ENCODE data around the gene TNPO3. TPM values are rescaled to one million over a fixed set of nuclear protein-coding genes. Genes with fewer than 3 reads are reported as not detected.
"Not testable (repeated sequence)": the region's sequence is repeated elsewhere in the genome, so short reads cannot be mapped to it uniquely, and the experiment has no call there.

The TNPO3 gene
- total and polyA plus RNA-seq, 4 donors = 12.3 to 45.9 (median 25.9) TPM

DNA sequence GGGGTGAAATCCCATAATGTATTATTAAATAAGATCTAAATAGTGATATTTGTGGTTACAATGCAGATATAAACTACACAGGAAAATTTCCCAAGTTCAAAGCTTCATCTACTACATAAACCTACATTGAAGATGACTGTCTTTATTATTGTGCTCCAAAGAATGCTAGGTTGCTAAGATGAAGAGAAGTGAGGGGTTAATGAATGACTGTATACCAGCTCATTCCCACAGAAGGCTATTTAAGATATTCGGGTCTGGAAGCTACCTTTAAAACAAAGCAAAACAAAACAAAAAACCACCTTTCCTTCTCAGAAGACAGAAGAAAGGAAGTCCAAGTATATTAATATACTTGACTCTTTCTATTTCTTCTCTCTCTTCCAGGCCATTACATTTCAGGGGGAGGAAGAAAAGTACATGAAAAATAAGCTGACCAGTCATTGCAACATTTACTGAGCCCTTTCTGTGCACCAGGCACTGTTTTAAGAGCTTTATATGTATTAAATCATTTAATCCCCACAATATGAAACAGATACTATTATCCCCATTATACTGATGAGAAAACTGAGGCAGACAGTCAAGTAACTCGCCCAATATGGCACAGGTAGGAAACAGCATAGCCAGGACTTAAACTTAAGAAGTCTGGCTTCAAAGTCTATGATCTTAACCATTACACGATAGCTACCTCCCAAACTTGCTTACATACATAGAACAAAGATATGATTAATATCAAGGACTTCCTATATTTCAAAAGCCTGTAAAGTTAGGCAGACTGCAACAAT lies 48.1 kb downstream of the TNPO3 start:
- WGBS, 2 donors = 79 to 87% methylated on average over 3 of the region's 3 CpGs
- Histone ChIP-seq H3K9ac (ENCODE audit: insufficient read depth in 1 of 2, low read length in 2 of 2) (no peak overlapping the region), H3K9me3 (ENCODE audit: control insufficient read depth in 4 of 4, insufficient read depth in 3 of 4, low read length in 3 of 4) (no peaks in the 10 kb centered on the region), H3K36me3 (ENCODE audit: control insufficient read depth in 4 of 4, insufficient read depth in 4 of 4, low read length in 4 of 4) (peaks cover 4 to 13% (median 8%) of the 10 kb centered on the region in 4 donors), H3K4me1 (ENCODE audit: control insufficient read depth in 5 of 5, insufficient read depth in 5 of 5, low read length in 5 of 5) (peaks cover 0 to 10% (median 0%) of the 10 kb centered on the region in 5 donors), H3K4me3 (no peak overlapping the region), H3K27ac (ENCODE audit: low read depth in 1 of 2, low read length in 1 of 2) (no peak overlapping the region), H3K27me3 (ENCODE audit: control insufficient read depth in 3 of 3, insufficient read depth in 3 of 3, low read length in 2 of 3) (no peaks in the 10 kb centered on the region)
- ATAC-seq (ENCODE audit: insufficient read depth, low FRiP score) (no peak), DNase-seq (no peak)
- TF ChIP-seq, protein P1, sequence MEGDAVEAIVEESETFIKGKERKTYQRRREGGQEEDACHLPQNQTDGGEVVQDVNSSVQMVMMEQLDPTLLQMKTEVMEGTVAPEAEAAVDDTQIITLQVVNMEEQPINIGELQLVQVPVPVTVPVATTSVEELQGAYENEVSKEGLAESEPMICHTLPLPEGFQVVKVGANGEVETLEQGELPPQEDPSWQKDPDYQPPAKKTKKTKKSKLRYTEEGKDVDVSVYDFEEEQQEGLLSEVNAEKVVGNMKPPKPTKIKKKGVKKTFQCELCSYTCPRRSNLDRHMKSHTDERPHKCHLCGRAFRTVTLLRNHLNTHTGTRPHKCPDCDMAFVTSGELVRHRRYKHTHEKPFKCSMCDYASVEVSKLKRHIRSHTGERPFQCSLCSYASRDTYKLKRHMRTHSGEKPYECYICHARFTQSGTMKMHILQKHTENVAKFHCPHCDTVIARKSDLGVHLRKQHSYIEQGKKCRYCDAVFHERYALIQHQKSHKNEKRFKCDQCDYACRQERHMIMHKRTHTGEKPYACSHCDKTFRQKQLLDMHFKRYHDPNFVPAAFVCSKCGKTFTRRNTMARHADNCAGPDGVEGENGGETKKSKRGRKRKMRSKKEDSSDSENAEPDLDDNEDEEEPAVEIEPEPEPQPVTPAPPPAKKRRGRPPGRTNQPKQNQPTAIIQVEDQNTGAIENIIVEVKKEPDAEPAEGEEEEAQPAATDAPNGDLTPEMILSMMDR (IDR thresholded peaks at IDR 0.05; ENCODE audit: control extremely low read depth, extremely low read depth) = no peak

GRCh38 chr7:129005186-129005585 lies 49.7 kb downstream of the TNPO3 start:
- WGBS, 2 donors = 94 to 98% methylated on average over 4 of the region's 4 CpGs
- H3K4me3 ChIP-seq = no peak overlapping the region
- peaks cover 0 to 9% (median 0%) of the 10 kb centered on the region in 5 donors for H3K4me1 ChIP-seq (ENCODE audit: control insufficient read depth in 5 of 5, insufficient read depth in 5 of 5, low read length in 5 of 5)
- H3K9ac ChIP-seq (ENCODE audit: insufficient read depth in 1 of 2, low read length in 2 of 2) = no peak overlapping the region
- no peaks in the 10 kb centered on the region for H3K27me3 ChIP-seq (ENCODE audit: control insufficient read depth in 3 of 3, insufficient read depth in 3 of 3, low read length in 2 of 3)
- TF ChIP-seq, protein P1 (IDR thresholded peaks at IDR 0.05; ENCODE audit: control extremely low read depth, extremely low read depth) = no peak
- H3K9me3 ChIP-seq (ENCODE audit: control insufficient read depth in 4 of 4, insufficient read depth in 3 of 4, low read length in 3 of 4) = no peaks in the 10 kb centered on the region
- H3K36me3 ChIP-seq (ENCODE audit: control insufficient read depth in 4 of 4, insufficient read depth in 4 of 4, low read length in 4 of 4) = peaks cover 11 to 23% (median 13%) of the 10 kb centered on the region in 4 donors
- ATAC-seq (ENCODE audit: insufficient read depth, low FRiP score) (no peak), DNase-seq (no peak)
- H3K27ac ChIP-seq (ENCODE audit: low read depth in 1 of 2, low read length in 1 of 2) = no peak overlapping the region

- Histone ChIP-seq H3K9ac (ENCODE audit: insufficient read depth in 1 of 2, low read length in 2 of 2) (no peak overlapping the region), H3K9me3 (ENCODE audit: control insufficient read depth in 4 of 4, insufficient read depth in 3 of 4, low read length in 3 of 4) (no peaks in the 10 kb centered on the region), H3K27ac (ENCODE audit: low read depth in 1 of 2, low read length in 1 of 2) (no peak overlapping the region), H3K4me3 (no peak overlapping the region), H3K36me3 (ENCODE audit: control insufficient read depth in 4 of 4, insufficient read depth in 4 of 4, low read length in 4 of 4) (peaks cover 6 to 36% (median 17%) of the 10 kb centered on the region in 4 donors), H3K4me1 (ENCODE audit: control insufficient read depth in 5 of 5, insufficient read depth in 5 of 5, low read length in 5 of 5) (no peaks in the 10 kb centered on the region), H3K27me3 (ENCODE audit: control insufficient read depth in 3 of 3, insufficient read depth in 3 of 3, low read length in 2 of 3) (no peaks in the 10 kb centered on the region)
- 82 to 88% methylated on average over 5 of the region's 5 CpGs for WGBS, 2 donors
- TF ChIP-seq, protein P1 (IDR thresholded peaks at IDR 0.05; ENCODE audit: control extremely low read depth, extremely low read depth) = no peak
- DNase-seq (no peak), ATAC-seq (ENCODE audit: insufficient read depth, low FRiP score) (no peak)
Measured at GRCh38 chr7:128997181-128997580, 57.7 kb downstream of the TNPO3 start.

DNA sequence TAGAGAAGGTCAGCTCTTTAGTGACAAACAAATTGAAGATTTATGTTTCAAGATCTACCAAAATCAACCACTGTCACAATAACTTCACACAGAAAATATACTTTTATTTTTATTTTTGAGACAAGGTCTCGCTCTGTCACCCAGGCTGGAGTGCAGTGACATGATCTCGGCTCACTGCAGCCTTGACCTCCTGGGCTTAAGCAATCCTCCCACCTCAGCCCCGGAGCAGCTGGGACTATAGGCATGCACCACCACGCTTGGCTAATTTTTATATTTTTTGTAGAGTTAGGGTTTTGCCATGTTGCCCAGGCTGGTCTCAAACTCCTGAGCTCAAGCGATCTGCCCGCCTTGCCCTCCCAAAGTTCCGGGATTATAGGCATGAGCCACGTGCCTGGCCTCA lies 60.4 kb downstream of the TNPO3 start:
- not testable (repeated sequence) for H3K9me3 ChIP-seq (ENCODE audit: control insufficient read depth in 4 of 4, insufficient read depth in 3 of 4, low read length in 3 of 4); ATAC-seq (ENCODE audit: insufficient read depth, low FRiP score)
- peaks cover 3 to 33% (median 19%) of the 10 kb centered on the region in 4 donors for H3K36me3 ChIP-seq (ENCODE audit: control insufficient read depth in 4 of 4, insufficient read depth in 4 of 4, low read length in 4 of 4)

More for the DNA sequence above, 60.4 kb downstream of the TNPO3 start:
- H3K4me3 ChIP-seq; H3K4me1 ChIP-seq (ENCODE audit: control insufficient read depth in 5 of 5, insufficient read depth in 5 of 5, low read length in 5 of 5); H3K27me3 ChIP-seq (ENCODE audit: control insufficient read depth in 3 of 3, insufficient read depth in 3 of 3, low read length in 2 of 3); H3K27ac ChIP-seq (ENCODE audit: low read depth in 1 of 2, low read length in 1 of 2); DNase-seq; H3K9ac ChIP-seq (ENCODE audit: insufficient read depth in 1 of 2, low read length in 2 of 2): not testable (repeated sequence)
- 98 to 100% methylated on average over 8 of the region's 8 CpGs for WGBS, 2 donors
